SK-MEL-5 (cell line): ENCODE data around the gene ATG10. TPM values are rescaled to one million over a fixed set of nuclear protein-coding genes. Genes with fewer than 3 reads are reported as not detected.
"Not testable (repeated sequence)": the region's sequence is repeated elsewhere in the genome, so short reads cannot be mapped to it uniquely, and the experiment has no call there.

Experiments
- DNase-seq: peaks from one replicate; pipeline ENCODE4 v3.0.0-alpha.2; 2016; ENCODE audit warnings: low read depth, low spot score
- in situ Hi-C: cut with HindIII; loops from 2 replicates; pipeline ENCODE4 v1.10.0; 2016; ENCODE audit warnings: low sequenced_read_pairs, high pct_unique_total_duplicates, low pct_unique_long_range_greater_than_20kb
- total RNA-seq: library from RNA; depleted of rRNA; stranded (reverse); fragments of >200 nt; shearing (Covaris generic); gene quantifications from 2 replicates; pipeline ENCODE4 v1.2.3, GENCODE V29; 2014

ATG10 gene
- total RNA-seq, 1 experiment from 2014 or later = 10.0 TPM

GRCh38 chr5:82273426-82273825 lies 301.6 kb downstream of the ATG10 start:
- DNase-seq, in situ Hi-C loops: not testable (repeated sequence)

DNA sequence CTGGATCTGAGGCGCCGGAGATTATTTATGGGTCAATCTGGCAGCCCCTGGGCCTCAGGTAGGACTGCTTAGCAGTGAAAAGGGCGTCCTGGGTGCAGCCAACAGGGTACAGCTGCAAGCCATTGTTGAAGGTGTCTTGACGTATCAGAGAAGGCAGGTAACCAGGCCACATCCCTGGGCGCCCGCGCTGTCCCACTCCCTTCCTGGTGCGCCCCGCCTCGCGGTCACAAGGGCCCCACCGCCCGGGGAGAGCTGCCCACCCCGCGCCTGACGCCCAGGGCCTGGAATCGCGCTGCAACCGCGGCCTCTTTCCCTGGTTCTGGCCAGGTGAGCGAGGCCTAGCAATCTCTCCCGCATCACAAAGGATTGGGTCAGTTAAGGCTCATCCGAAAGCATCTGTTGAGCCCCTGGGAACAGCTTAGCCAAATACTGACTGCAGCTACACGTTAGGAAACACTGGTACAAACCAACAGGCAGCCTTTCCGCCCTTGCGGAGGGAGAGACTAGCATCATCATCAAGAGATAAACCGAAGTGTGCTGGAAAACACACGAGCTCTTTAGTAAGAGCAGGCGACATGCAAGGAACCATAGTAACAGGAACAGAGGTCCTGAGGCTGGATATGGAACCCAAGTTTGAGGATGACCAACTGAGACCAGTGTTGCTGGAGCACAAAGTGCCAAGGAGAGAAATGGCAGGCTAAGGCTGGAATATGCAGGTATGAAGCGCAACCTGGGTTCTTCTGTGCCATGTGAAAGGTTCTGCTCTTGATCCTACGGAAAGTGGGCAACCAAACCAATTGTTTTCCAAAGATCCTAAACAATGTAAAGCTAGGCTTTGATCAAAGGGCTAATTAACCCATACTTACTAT lies 302.8 kb downstream of the ATG10 start:
- in situ Hi-C loops = no loop called here
- peak; percentile 13 for DNase-seq

DNA sequence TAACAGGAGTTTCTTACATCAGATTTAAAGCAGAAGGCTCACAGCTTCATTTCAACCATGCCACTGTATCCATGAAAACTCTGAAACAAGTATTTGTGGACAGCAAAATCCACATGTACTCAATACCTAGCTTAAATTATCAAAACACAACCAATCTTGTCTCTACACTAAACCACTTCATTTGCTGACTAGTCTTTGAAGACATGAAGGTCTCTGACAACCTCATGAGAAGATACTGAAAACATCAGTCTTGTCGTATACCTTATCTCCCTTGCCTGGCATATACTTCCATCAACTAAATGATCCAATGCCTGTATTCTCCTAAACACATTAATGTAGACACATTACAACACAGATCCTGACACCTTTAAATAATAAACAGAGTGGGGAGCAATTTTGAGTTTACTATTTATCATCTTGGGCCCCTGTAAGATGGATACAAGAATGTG lies 303.4 kb downstream of the ATG10 start:
- in situ Hi-C loops = no loop called here
- DNase-seq = no peak

GRCh38 chr5:82276800-82277612 lies 305.2 kb downstream of the ATG10 start:
- in situ Hi-C loops = no loop called here
- DNase-seq = no peak

- in situ Hi-C loops = no loop called here
- no peak for DNase-seq
Observed at GRCh38 chr5:82277613-82277986, 305.8 kb downstream of the ATG10 start.

DNA sequence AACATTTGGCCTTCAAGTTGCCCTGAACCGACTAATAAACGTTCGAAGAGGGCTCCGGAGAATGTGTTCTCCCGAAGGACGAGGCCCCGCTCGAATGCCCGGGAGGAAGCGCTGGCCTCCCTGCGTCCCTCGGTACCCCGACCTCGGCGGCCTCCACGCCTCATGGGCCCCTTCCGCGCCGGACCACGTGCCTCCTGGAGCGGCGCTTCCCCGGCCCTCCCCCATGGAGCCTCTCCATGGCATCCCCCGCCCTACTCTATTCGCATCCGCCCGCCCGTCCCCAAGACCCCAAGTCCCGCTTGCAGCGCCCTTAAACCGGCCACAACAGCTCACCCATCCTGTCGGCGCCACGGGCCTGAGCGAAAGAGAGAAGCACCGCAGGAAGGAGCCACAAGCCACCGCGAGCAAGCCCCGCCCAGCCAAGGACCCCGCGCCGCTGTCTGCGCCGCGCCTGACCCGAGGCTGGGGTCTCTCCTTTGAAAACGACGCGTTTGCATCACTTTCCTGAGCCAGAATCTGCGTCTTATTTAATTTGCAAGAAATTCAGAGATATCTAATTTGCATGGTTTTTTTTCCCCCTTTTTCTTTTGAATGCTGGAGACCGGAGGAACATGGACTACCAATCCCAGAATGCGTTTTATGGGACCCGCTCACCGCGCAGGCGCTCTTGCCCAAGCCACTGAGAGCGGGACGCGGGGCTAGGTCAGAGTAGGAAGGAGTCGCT lies 306.3 kb downstream of the ATG10 start, which contains the start of gene RPS23:
Gene RPS23 (minus strand): TSS at position 368 of the 724 bp plus-strand sequence. CDS start 31 bp downstream, at position 337.
- peak; percentile 94 for DNase-seq
- in situ Hi-C loops = no loop called here

GRCh38 chr5:82278711-82279370 lies 307.0 kb downstream of the ATG10 start:
- no peak for DNase-seq
- in situ Hi-C loops = no loop called here

- in situ Hi-C loops = no loop called here
- no peak for DNase-seq
Observed at GRCh38 chr5:82283893-82284292, 312.1 kb downstream of the ATG10 start.

DNA sequence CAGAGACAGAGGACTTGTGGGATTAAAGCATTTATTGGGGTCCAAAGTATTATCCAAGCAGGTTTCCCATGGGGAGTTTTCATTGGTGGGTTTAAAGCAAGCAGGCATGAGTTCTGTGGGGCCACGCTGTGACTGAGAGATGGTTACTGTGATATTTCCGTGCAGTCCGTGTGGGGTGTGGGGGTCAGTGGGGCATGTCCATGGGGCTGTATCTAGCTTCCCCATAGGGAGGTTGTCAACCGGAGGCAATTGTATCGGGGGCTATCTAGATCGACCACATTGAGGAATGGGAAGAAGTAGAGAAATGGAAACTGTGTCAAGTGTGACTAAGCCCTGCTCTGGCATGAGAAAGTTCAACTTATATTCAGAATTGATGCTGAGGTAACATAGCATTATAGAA lies 313.4 kb downstream of the ATG10 start:
- in situ Hi-C loops = no loop called here
- no peak for DNase-seq

- in situ Hi-C loops = no loop called here
Observed at GRCh38 chr5:82287625-82288024, 315.8 kb downstream of the ATG10 start.

GRCh38 chr5:82290005-82290404 lies 318.2 kb downstream of the ATG10 start:
- in situ Hi-C loops = no loop called here
- DNase-seq = no peak

More at GRCh38 chr5:82287625-82288024, 315.8 kb downstream of the ATG10 start:
- DNase-seq = no peak

GRCh38 chr5:82290908-82291307 lies 319.1 kb downstream of the ATG10 start:
- in situ Hi-C loops = no loop called here
- no peak for DNase-seq

DNA sequence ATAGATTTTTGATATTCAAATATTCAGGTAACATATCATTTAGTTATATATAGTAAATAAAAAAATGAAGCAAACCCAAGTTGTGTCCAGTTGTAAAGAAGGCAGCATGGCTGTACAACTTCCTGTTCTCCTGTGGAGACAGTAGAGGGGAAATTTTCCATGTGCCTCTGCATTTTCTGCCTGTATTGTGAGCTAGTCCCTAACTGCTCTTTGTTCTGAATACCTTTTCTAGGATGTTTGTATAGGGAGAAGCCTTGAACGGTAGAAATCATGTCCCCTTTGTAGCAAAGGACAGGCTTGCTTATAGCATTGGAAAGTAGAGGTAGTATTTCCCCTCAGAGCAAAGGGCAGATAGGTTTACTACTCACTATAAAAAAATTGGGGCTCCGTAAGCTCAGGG lies 319.6 kb downstream of the ATG10 start:
- no peak for DNase-seq
- in situ Hi-C loops = no loop called here

- in situ Hi-C loops = no loop called here
- DNase-seq = peak; percentile 39
Observed at GRCh38 chr5:82295144-82295543, 323.3 kb downstream of the ATG10 start.

DNA sequence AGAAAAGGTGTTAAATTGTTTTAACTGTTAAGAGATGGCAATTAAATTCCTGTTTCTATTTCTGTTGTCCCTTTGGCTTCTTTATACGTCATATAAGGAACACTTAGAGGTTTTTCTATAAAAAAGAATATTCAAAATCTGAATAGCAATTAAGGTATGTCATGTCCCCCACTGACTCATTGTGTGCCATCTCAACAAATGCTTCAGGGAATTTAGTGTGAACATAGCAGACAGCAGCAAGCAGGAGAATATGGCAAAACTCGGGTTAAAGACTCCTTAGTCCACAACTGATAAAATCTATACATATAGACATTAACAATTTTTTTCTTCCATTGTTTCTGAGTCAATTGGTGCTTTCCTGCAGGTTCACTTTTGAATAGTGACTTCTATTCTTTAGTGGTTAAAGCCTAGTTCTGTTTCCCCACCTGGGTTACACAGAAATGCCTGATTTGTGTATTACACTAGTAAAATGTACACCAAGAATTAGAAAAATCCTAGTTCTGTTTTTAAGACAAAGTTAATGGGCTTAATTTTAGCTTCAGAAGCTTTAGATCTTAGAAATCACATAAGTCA lies 324.2 kb downstream of the ATG10 start:
- in situ Hi-C loops = no loop called here
- no peak for DNase-seq

- in situ Hi-C loops = no loop called here
- DNase-seq = peak; percentile 19
Observed at GRCh38 chr5:82296929-82297328, 325.1 kb downstream of the ATG10 start.

DNA sequence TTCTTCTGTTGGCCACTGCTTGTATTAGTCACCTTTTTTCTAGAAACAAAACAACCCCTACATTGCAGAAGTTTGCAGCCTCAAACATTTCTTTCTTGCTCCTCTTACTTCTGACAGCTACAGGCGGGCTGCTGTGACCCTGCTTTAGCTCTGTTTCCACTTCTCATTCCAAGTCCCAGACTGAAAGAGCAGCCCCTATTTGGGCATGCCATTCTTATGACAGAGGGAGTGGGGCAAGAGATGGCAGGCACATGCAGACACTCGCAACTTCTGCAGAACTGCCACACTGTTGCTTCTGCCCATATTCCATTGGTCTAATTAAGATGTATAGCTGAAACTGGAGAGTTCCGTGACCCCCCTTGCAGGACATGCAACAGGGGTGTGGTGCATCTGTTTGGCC lies 325.9 kb downstream of the ATG10 start:
- in situ Hi-C loops = no loop called here
- DNase-seq = no peak
